ENCODE measurements around the gene DCT.
"Not testable (repeated sequence)": the region's sequence is repeated elsewhere in the genome, so short reads cannot be mapped to it uniquely, and the experiment has no call there.

Gene DCT

DNA sequence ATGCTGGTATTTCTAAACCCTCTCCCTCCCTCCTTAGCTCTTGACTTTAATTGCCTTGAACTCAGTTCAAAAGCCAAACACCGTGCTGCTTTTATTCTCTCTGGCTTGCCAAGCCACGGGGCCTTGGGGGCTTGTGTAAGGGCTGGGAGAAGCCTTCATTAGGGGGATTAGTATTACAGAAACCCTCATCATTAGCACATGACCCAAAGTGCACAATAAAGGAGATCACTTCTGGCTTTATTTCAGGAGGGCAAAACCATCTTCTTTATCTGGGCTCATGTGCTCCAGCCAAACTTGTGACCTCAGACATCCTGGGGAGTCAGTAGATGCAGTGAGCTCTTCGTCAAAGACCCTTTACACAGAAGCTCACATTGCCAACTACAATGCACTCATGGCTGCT lies at the start of gene DCT:
DCT (minus strand) TSS at position 67 of the 400 bp plus-strand sequence. CDS start 427 bp downstream, outside the sequence.
- H3K4me1 Mint-ChIP-seq, result no peaks in the 10 kb centered on the region
- H3K9me3 Mint-ChIP-seq, result peaks cover 1% of the 10 kb centered on the region
- H3K4me3 Mint-ChIP-seq, result no peak within 1 kb of the TSS
- DNase-seq (ENCODE audit: low spot score in 2 of 2) (no peak), ATAC-seq (ENCODE audit: low read depth) (no peak)
- H3K27me3 Mint-ChIP-seq, result peaks cover 13% of the 10 kb centered on the region
- no peak within 1 kb of the TSS for H3K27ac Mint-ChIP-seq
- H3K36me3 Mint-ChIP-seq, result no peaks in the 10 kb centered on the region

DNA sequence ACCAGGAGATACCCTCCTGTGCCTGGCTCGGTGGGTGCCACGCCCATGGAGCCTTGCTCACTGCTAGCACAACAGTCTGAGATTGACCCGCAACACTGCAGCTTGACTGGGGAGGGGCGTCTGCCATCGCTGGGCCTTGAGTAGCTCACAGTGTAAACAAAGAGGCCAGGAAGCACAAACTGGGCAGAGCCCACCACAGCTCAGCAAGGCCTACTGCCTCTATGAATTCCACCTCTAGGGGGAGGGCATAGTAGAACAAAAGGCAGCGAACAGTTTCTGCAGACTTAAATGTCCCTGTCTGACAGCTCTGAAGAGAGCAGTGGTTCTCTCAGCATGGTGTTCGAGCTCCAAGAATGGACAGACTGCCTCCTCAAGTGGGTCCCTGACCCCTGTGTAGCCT lies 47.5 kb upstream of the DCT start:
- not testable (repeated sequence) for ATAC-seq (ENCODE audit: low read depth); H3K36me3 Mint-ChIP-seq; H3K27ac Mint-ChIP-seq; H3K9me3 Mint-ChIP-seq; H3K4me3 Mint-ChIP-seq; H3K4me1 Mint-ChIP-seq; DNase-seq (ENCODE audit: low spot score in 2 of 2)
- peaks cover 15% of the 10 kb centered on the region for H3K27me3 Mint-ChIP-seq

DNA sequence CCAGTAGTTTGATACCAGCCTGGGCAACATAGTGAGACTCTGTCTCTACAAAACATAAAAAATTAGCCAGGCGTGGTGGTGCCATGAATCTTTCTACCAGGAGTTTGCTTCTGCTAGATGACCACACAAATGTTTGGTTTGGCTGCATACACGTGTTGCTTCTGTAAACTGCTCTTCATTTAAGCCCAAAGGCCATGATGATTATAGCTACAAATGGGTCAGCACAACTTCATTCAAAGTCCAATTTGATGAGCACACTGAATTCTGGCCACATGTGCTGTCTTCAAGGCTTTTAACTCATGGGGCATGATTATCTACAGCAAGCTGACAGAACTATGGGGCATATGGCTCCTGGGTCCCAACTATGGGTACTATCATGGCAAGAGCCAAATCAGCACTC lies 46.3 kb upstream of the DCT start:
- ATAC-seq (ENCODE audit: low read depth) (no peak), DNase-seq (ENCODE audit: low spot score in 2 of 2) (no peak)
- Mint-ChIP-seq H3K36me3 (peaks cover 6% of the 10 kb centered on the region), H3K4me1 (no peaks in the 10 kb centered on the region), H3K27me3 (peaks cover 14% of the 10 kb centered on the region), H3K9me3 (peaks cover 2% of the 10 kb centered on the region), H3K4me3 (no peak overlapping the region), H3K27ac (no peak overlapping the region)

DNA sequence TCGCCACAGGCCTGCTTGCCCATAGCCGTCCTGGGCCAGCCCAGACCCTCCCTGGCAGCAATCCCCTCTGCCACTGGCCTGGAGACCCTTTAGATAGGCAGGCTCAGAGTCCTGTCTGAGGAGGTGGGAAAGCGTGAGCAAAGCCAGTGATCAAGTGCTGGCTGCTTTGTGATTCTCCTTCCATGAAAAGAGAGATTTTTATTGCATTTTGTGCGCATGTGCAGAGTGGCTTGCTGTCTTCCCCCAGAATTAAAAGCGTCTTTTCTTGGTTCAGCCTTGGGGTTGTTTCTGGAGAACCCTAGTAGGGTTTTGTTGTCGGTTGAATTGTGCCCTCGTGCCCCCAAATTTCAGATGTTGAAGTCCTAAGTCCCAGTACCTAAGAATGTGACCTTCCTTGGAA lies 44.9 kb upstream of the DCT start:
- Mint-ChIP-seq H3K4me1 (no peaks in the 10 kb centered on the region), H3K27ac (no peak overlapping the region), H3K27me3 (peaks cover 9% of the 10 kb centered on the region), H3K36me3 (peaks cover 6% of the 10 kb centered on the region), H3K4me3 (no peak overlapping the region), H3K9me3 (peaks cover 2% of the 10 kb centered on the region)
- ATAC-seq (ENCODE audit: low read depth), result no peak
- no peak for DNase-seq (ENCODE audit: low spot score in 2 of 2)

- ATAC-seq (ENCODE audit: low read depth) (no peak), DNase-seq (ENCODE audit: low spot score in 2 of 2) (no peak)
- Mint-ChIP-seq H3K4me3 (no peak overlapping the region), H3K36me3 (no peaks in the 10 kb centered on the region), H3K27ac (no peak overlapping the region), H3K27me3 (peaks cover 4% of the 10 kb centered on the region), H3K4me1 (no peaks in the 10 kb centered on the region), H3K9me3 (peaks cover 2% of the 10 kb centered on the region)
These were observed 40.5 kb upstream of the DCT start for GRCh38 chr13:94520001-94520400.

DNA sequence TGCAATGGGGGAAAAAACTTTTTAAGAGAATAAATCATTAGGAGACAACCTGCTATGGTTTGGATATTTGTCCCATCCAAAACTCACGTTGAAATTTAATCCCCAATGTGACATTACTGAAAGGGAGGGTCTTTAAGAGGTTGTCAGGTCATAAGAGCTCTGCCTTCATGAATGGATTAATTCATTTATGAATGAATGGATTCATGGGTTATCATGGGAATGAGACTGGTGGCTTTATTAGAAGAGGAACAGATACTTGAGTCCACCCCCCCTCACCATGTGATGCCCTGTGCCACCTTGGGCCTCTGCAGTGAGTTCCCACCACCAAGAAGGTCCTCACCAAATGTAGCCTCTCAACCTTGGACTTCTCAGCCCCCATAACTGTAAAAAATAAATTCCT lies 37.0 kb upstream of the DCT start:
- Mint-ChIP-seq H3K27me3 (peaks cover 8% of the 10 kb centered on the region), H3K4me1 (no peaks in the 10 kb centered on the region), H3K4me3 (no peak overlapping the region), H3K36me3 (no peaks in the 10 kb centered on the region), H3K9me3 (peaks cover 2% of the 10 kb centered on the region), H3K27ac (no peak overlapping the region)
- no peak for ATAC-seq (ENCODE audit: low read depth)
- no peak for DNase-seq (ENCODE audit: low spot score in 2 of 2)

GRCh38 chr13:94515911-94516310 lies 36.4 kb upstream of the DCT start:
- no peak for DNase-seq (ENCODE audit: low spot score in 2 of 2)
- Mint-ChIP-seq H3K27me3 (peaks cover 9% of the 10 kb centered on the region), H3K36me3 (no peaks in the 10 kb centered on the region), H3K4me1 (no peaks in the 10 kb centered on the region), H3K27ac (no peak overlapping the region), H3K9me3 (peaks cover 2% of the 10 kb centered on the region), H3K4me3 (no peak overlapping the region)
- no peak for ATAC-seq (ENCODE audit: low read depth)

GRCh38 chr13:94515374-94515773 lies 35.9 kb upstream of the DCT start:
- no peak overlapping the region for H3K4me3 Mint-ChIP-seq
- no peak overlapping the region for H3K27ac Mint-ChIP-seq
- peaks cover 2% of the 10 kb centered on the region for H3K9me3 Mint-ChIP-seq
- ATAC-seq (ENCODE audit: low read depth) (no peak), DNase-seq (ENCODE audit: low spot score in 2 of 2) (no peak)
- H3K36me3 Mint-ChIP-seq, result no peaks in the 10 kb centered on the region
- no peaks in the 10 kb centered on the region for H3K4me1 Mint-ChIP-seq
- H3K27me3 Mint-ChIP-seq, result peaks cover 12% of the 10 kb centered on the region

GRCh38 chr13:94513026-94513425 lies 33.5 kb upstream of the DCT start:
- Mint-ChIP-seq H3K27me3 (peaks cover 14% of the 10 kb centered on the region), H3K4me1 (no peaks in the 10 kb centered on the region), H3K9me3 (peaks cover 4% of the 10 kb centered on the region), H3K4me3 (no peak overlapping the region), H3K36me3 (peaks cover 2% of the 10 kb centered on the region), H3K27ac (no peak overlapping the region)
- ATAC-seq (ENCODE audit: low read depth) (no peak), DNase-seq (ENCODE audit: low spot score in 2 of 2) (no peak)

- no peaks in the 10 kb centered on the region for H3K4me1 Mint-ChIP-seq
- peaks cover 2% of the 10 kb centered on the region for H3K36me3 Mint-ChIP-seq
- no peak for ATAC-seq (ENCODE audit: low read depth)
- no peak for DNase-seq (ENCODE audit: low spot score in 2 of 2)
- H3K9me3 Mint-ChIP-seq, result peaks cover 3% of the 10 kb centered on the region
- H3K27ac Mint-ChIP-seq, result no peak overlapping the region
- H3K4me3 Mint-ChIP-seq, result no peak overlapping the region
- peaks cover 14% of the 10 kb centered on the region for H3K27me3 Mint-ChIP-seq
These were observed 26.2 kb upstream of the DCT start for GRCh38 chr13:94505730-94506129.

GRCh38 chr13:94503851-94504250 lies 24.4 kb upstream of the DCT start:
- Mint-ChIP-seq H3K4me3 (no peak overlapping the region), H3K9me3 (no peaks in the 10 kb centered on the region), H3K4me1 (no peaks in the 10 kb centered on the region), H3K36me3 (no peaks in the 10 kb centered on the region), H3K27ac (no peak overlapping the region), H3K27me3 (peaks cover 11% of the 10 kb centered on the region)
- DNase-seq (ENCODE audit: low spot score in 2 of 2) (no peak), ATAC-seq (ENCODE audit: low read depth) (no peak)

DNA sequence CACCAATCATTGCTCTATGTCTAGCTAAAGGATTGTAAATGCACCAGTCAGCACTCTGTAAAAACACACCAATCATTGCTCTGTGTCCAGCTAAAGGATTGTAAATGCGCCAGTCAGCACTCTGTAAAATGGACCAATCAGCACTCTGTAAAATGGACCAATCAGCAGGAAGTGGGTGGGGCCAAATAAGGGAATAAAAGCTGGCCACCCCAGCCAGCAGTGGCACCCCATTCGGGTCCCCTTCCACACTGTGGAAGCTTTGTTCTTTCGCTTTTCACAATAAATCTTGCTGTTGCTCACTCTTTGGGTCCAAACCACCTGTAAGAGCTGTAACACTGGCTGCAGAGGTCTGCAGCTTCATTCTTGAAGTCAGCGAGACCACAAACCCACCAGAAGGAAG lies 19.3 kb upstream of the DCT start:
- not testable (repeated sequence) for H3K4me1 Mint-ChIP-seq; H3K36me3 Mint-ChIP-seq; H3K4me3 Mint-ChIP-seq; ATAC-seq (ENCODE audit: low read depth); DNase-seq (ENCODE audit: low spot score in 2 of 2); H3K9me3 Mint-ChIP-seq; H3K27ac Mint-ChIP-seq
- peaks cover 12% of the 10 kb centered on the region for H3K27me3 Mint-ChIP-seq

DNA sequence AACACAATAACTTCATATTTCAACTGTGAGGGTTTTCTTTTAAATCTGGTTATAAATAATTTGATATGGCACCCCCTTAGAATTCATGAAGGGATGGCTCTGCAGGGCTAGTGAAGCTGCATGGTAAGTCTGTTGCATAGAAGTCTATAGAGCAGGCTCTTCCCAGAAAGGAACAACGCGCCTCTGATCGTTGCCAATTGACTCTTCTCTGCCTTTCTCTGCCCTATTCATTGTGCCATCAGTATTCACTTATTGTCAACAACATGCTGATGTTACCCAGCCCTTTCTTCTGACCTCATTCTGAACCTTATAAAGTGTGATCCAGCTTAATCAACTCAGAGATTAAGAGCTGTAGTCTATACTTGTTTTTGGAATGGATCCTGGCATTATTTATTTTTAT lies 16.3 kb upstream of the DCT start:
- ATAC-seq (ENCODE audit: low read depth), result no peak
- no peak overlapping the region for H3K4me3 Mint-ChIP-seq
- DNase-seq (ENCODE audit: low spot score in 2 of 2), result no peak
- H3K4me1 Mint-ChIP-seq, result no peaks in the 10 kb centered on the region
- peaks cover 3% of the 10 kb centered on the region for H3K9me3 Mint-ChIP-seq
- peaks cover 3% of the 10 kb centered on the region for H3K27me3 Mint-ChIP-seq
- no peaks in the 10 kb centered on the region for H3K36me3 Mint-ChIP-seq
- H3K27ac Mint-ChIP-seq, result no peak overlapping the region

GRCh38 chr13:94494026-94494425 lies 14.5 kb upstream of the DCT start:
- DNase-seq (ENCODE audit: low spot score in 2 of 2) (no peak), ATAC-seq (ENCODE audit: low read depth) (no peak)
- no peaks in the 10 kb centered on the region for H3K36me3 Mint-ChIP-seq
- no peak overlapping the region for H3K4me3 Mint-ChIP-seq
- no peaks in the 10 kb centered on the region for H3K4me1 Mint-ChIP-seq
- H3K9me3 Mint-ChIP-seq, result peaks cover 3% of the 10 kb centered on the region
- peaks cover 4% of the 10 kb centered on the region for H3K27me3 Mint-ChIP-seq
- H3K27ac Mint-ChIP-seq, result no peak overlapping the region

DNA sequence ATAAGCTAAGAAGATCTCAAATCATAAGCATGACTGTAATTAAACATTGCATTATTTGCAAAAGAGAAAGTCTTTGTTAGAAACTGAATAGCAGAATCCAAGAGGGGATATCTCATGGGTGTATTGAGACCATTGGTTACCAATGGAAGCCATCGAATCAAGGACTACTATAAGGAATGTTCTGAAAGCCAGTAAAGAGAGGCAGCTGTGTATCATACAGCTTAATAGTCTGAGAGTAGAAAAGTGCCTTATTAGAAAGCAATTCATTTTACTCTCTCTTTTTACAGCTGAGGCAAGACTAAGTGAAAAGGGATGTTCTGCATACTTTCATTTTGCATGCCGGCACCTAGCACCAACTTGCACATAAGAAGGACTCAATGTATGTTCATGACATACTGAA lies 7.6 kb upstream of the DCT start:
- H3K27ac Mint-ChIP-seq, result no peak overlapping the region
- H3K9me3 Mint-ChIP-seq, result no peaks in the 10 kb centered on the region
- ATAC-seq (ENCODE audit: low read depth) (no peak), DNase-seq (ENCODE audit: low spot score in 2 of 2) (no peak)
- no peaks in the 10 kb centered on the region for H3K4me1 Mint-ChIP-seq
- no peak overlapping the region for H3K4me3 Mint-ChIP-seq
- H3K36me3 Mint-ChIP-seq, result no peaks in the 10 kb centered on the region
- peaks cover 10% of the 10 kb centered on the region for H3K27me3 Mint-ChIP-seq

DNA sequence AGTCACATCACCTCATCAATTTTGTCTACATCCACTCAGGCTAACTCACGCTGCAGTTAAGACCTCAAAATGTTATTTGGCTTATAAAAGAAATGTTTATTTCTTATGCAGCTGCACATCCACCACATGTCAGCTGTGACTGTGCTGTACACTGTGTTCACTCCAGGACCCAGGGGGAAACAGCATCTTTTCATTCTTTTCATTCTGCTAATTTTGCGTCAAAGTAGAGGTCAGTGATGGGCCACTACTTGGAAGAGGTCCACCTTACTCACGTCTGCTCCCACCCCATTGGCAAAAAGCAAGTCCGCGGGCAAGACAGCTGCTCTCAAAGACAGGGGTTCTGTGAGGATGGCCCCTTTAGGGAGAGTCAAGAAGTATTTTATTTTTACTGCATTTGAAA lies 4.5 kb upstream of the DCT start:
- DNase-seq (ENCODE audit: low spot score in 2 of 2), result no peak
- H3K27me3 Mint-ChIP-seq, result peaks cover 15% of the 10 kb centered on the region
- H3K4me1 Mint-ChIP-seq, result no peaks in the 10 kb centered on the region
- H3K4me3 Mint-ChIP-seq, result no peak overlapping the region
- no peak for ATAC-seq (ENCODE audit: low read depth)
- no peaks in the 10 kb centered on the region for H3K36me3 Mint-ChIP-seq
- H3K27ac Mint-ChIP-seq, result no peak overlapping the region
- no peaks in the 10 kb centered on the region for H3K9me3 Mint-ChIP-seq
